BJ (cell line): ENCODE results near the gene CACNA1C. TPM values are rescaled to one million over a fixed set of nuclear protein-coding genes. Genes with fewer than 3 reads are reported as not detected.

Experiments
- CTCF ChIA-PET: fragments of 350-600 bp; formaldehyde crosslinking; extraction: SDS; loops from one replicate; lab custom pipeline; 2021; ENCODE audit warnings: antibody characterized with exemption, inconsistent platforms; lab: Yijun Ruan, JAX
- POLR2A ChIA-PET: fragments of 300-600 bp; sonication (Branson Sonifier 250); formaldehyde crosslinking; extraction: SDS; loops from one replicate; lab custom pipeline; 2021; ENCODE audit warnings: antibody characterized with exemption; lab: Charles Lee
- DNase-seq: peaks from one replicate; pipeline ENCODE4 v3.0.0-alpha.2; 2011; ENCODE audit warnings: low read depth
- H3K27me3 ChIP-seq: 2 replicates; pipeline ENCODE4 v1.6.0; 2011; ENCODE audit warnings: low read length; ENCODE audit not compliant: control insufficient read depth, insufficient read depth
- H3K36me3 ChIP-seq: 2 replicates; pipeline ENCODE4 v1.5.1; 2011; ENCODE audit warnings: low read length; ENCODE audit not compliant: control insufficient read depth, insufficient read depth
- H3K4me3 ChIP-seq: 2 replicates; pipeline ENCODE4 v1.5.1; 2011; ENCODE audit warnings: low read depth, mild to moderate bottlenecking, control low read depth, low read length
- polyA plus RNA-seq: library from polyadenylated mRNA; depleted of rRNA; stranded (reverse); fragments of >200 nt; gene quantifications from 2 replicates; pipeline ENCODE4 v1.2.3, GENCODE V29; 2011
- TF ChIP-seq, protein P1 (sequence below): IDR thresholded peaks from 2 replicates; pipeline ENCODE4 v1.5.1; 2011; ENCODE audit warnings: low read depth, mild to moderate bottlenecking, control low read depth, inconsistent platforms, low read length, moderate library complexity; ENCODE audit not compliant: insufficient read depth

The CACNA1C gene
- polyA plus RNA-seq, 1 experiment, result 14.7 TPM

DNA sequence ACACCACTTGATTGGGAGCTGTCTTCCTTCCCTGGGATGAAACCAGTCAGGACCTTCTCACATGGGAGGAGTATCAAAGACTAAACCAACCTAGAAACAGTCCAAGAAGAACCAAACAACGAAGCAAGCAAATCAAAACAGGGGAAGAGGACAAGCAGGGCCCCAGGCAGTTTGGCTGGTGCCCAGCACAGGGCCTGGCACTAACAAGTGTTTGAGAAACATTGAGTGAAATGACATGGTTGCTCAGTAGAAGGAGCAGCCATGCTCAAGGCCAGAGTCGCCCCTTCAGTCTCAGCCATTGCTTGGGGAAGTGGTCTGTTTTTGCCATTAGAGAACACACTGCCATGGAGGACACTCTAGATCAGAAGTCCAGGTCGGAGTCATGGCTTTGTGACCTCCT, 323.1 kb downstream of the CACNA1C start:
- Histone ChIP-seq H3K36me3 (no peaks in the 10 kb centered on the region), H3K4me3 (no peak overlapping the region), H3K27me3 (no peaks in the 10 kb centered on the region)
- no peak for DNase-seq
- ChIA-PET POLR2A (no interaction called here), CTCF (no interaction called here)
- TF ChIP-seq, protein P1, sequence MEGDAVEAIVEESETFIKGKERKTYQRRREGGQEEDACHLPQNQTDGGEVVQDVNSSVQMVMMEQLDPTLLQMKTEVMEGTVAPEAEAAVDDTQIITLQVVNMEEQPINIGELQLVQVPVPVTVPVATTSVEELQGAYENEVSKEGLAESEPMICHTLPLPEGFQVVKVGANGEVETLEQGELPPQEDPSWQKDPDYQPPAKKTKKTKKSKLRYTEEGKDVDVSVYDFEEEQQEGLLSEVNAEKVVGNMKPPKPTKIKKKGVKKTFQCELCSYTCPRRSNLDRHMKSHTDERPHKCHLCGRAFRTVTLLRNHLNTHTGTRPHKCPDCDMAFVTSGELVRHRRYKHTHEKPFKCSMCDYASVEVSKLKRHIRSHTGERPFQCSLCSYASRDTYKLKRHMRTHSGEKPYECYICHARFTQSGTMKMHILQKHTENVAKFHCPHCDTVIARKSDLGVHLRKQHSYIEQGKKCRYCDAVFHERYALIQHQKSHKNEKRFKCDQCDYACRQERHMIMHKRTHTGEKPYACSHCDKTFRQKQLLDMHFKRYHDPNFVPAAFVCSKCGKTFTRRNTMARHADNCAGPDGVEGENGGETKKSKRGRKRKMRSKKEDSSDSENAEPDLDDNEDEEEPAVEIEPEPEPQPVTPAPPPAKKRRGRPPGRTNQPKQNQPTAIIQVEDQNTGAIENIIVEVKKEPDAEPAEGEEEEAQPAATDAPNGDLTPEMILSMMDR, result no peak

DNA sequence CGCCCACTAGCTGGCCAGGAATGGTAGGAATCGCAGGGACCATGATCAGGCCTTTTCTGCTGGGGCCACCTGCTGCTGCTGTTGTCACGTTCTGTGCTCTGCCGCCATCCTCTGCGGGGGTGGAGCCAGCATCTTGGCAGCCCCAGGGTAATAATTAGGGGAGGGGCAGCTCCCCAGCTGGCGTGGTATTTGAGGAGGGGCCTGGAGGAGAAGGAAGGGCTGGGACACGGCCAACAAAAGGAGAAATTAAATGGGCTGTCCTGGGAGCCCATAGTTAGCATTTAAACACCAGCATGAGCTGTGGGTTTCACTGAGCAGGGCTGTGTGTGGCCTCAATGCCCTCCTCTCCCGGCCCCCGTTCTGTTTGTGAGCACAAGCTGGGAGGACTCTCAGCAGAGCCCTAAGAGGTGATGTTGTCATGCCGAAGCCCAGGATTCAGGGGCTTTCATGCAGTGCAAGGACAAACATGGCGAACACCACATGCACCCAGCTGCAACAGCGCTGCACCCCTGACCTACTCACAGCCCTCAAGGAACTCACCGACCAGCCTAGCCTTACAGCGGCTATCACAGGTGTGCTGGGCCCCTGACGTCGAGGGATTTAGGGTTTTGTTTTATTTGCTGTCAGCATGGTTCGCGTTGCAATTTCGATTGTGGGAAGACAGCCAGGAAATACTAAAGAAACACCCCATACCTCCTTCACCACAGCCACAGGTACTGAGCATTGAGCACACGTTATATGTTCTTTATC, 324.3 kb downstream of the CACNA1C start:
- ChIA-PET CTCF (no interaction called here), POLR2A (no interaction called here)
- no peak for DNase-seq
- no peaks in the 10 kb centered on the region; the same call in 1 of the 2 replicates for H3K27me3 ChIP-seq
- TF ChIP-seq, protein P1, result no peak
- H3K36me3 ChIP-seq, result no peaks in the 10 kb centered on the region
- no peak overlapping the region for H3K4me3 ChIP-seq

DNA sequence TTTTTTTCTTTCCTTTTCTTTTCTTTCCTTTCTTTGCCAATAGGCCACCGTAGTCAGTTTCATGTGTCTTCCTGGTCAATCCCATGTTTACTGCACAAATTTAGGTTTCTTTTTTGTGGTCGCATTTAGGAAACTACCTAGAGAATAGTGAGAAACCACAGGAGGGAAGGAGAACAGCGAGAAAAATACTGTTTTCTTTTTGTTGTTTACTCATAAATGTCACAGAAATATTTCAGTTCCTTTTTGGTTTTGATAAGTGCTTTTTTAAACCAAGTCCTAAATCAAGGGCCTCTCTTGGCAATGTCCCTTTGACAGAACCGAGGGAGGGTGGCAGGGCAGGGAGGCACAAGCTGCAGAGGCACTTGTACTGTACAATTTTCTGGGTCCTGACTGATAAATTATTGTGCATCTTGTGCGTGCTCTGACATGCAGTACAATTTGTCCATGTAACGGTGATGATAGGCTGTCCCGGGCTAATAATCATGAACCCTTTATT, 326.1 kb downstream of the CACNA1C start:
- no peak overlapping the region for H3K4me3 ChIP-seq
- TF ChIP-seq, protein P1, result no peak
- no peaks in the 10 kb centered on the region for H3K36me3 ChIP-seq
- ChIA-PET POLR2A (no interaction called here), CTCF (interaction anchor here (0.5 kb wide), 1 partner anchor 454 kb away, joined by 3 read pairs; no protein-coding TSS in a partner anchor)
- DNase-seq, result no peak
- H3K27me3 ChIP-seq, result no peaks in the 10 kb centered on the region; the same call in 1 of the 2 replicates

DNA sequence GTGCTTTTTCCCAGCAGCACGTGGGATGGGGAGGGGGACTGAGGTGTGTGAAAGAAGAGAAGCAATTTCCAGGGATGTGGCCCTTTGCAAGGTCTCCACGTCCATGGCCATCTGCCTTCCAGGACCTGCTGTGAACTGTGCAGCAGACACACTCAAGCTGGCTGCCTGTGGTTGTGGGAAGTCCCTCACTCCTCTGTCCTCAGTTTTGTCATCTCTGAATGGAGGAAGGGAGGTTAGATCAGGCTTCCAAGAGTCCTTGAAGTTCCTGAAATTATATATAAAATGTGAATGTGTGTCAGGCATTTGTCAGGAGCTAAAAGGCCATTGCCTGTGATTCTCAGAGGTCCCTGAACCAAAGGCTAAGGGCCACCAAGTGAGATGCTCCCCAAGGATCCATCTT, 328.2 kb downstream of the CACNA1C start:
- CTCF ChIA-PET, result interaction anchor here (0.9 to 1.3 kb wide), 2 partner anchors 12 to 14 kb away, joined by 3 to 4 read pairs; no protein-coding TSS in a partner anchor
- POLR2A ChIA-PET, result interaction anchor here (0.7 kb wide), 1 partner anchor 10 kb away, joined by 5 read pairs; no protein-coding TSS in a partner anchor
- no peak for DNase-seq
- Histone ChIP-seq H3K4me3 (no peak overlapping the region), H3K36me3 (no peaks in the 10 kb centered on the region), H3K27me3 (no peaks in the 10 kb centered on the region; the same call in 1 of the 2 replicates)
- TF ChIP-seq, protein P1, result no peak

DNA sequence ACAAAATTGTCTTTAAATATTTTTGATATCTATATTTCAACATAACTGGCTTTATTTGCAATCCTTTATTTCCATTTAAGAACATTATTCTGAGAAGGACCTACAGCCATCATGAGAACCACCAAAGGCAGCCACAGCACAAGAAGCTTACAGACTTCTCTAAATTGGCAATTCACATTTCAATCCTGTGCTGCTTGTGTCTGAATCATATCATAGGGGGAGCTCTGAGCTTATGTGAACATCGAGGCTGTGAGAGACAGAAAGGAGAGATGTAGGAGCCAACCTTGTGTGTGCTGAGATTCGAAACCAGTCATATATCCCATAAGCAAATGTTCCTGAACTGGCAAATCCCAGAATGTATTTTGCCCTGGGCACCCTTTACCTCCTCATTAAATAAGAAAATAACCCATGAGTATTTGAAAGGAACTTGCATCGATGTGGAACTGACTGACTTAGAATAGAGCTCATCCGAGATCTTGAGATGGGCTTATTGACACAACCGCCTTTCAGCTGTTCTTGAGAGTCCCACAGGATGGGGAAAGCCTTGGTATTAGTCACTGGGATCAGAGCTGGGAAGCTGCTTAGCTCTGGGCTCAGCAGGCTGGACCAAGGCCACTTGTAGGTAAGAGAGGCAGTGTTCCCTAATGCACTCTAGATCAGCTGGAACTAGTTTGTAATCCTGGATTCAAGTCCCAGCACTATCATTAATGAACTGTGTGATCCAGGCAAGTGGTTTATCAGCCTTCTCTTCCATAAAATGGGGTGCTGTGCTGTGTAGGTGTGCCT, 329.8 kb downstream of the CACNA1C start:
- no peak for DNase-seq
- ChIA-PET CTCF (interaction anchor here (1.1 to 1.5 kb wide), 3 partner anchors 10 to 22 kb away, joined by 5 to 6 read pairs (median 6); no protein-coding TSS in a partner anchor), POLR2A (no interaction called here)
- no peak overlapping the region for H3K4me3 ChIP-seq
- no peaks in the 10 kb centered on the region; the same call in 1 of the 2 replicates for H3K27me3 ChIP-seq
- TF ChIP-seq, protein P1, result no peak
- no peaks in the 10 kb centered on the region for H3K36me3 ChIP-seq
